Measurements from ENCODE around the gene TRIM71.

DNA sequence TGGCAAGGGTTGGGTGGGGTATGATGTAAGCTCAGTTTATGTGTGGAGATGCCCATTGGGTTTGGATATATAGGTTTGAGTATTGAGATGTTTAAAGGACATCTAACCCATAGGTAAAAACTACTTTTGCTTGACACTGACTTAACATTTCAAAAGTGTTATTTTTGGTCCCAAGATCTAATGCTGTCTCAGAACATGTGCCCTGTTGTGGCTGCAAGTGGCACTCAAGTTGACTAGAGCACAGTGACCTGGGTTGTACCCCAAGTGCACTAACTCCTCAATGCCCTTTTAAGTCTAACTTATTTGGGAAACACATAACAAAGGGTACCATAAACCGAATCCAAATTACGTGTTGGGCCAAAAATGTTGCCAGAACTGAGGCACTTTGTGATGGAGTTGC is 77.2 kb downstream of the TRIM71 start:
- no peak for TF ChIP-seq POLR2A (IDR thresholded peaks at IDR 0.05)
- TF ChIP-seq, protein P1, sequence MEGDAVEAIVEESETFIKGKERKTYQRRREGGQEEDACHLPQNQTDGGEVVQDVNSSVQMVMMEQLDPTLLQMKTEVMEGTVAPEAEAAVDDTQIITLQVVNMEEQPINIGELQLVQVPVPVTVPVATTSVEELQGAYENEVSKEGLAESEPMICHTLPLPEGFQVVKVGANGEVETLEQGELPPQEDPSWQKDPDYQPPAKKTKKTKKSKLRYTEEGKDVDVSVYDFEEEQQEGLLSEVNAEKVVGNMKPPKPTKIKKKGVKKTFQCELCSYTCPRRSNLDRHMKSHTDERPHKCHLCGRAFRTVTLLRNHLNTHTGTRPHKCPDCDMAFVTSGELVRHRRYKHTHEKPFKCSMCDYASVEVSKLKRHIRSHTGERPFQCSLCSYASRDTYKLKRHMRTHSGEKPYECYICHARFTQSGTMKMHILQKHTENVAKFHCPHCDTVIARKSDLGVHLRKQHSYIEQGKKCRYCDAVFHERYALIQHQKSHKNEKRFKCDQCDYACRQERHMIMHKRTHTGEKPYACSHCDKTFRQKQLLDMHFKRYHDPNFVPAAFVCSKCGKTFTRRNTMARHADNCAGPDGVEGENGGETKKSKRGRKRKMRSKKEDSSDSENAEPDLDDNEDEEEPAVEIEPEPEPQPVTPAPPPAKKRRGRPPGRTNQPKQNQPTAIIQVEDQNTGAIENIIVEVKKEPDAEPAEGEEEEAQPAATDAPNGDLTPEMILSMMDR (IDR thresholded peaks at IDR 0.05): no peak
- no peak for TF ChIP-seq EP300 (IDR thresholded peaks at IDR 0.05)
